ENCODE measurements around the gene COL4A6.

Gene COL4A6

DNA sequence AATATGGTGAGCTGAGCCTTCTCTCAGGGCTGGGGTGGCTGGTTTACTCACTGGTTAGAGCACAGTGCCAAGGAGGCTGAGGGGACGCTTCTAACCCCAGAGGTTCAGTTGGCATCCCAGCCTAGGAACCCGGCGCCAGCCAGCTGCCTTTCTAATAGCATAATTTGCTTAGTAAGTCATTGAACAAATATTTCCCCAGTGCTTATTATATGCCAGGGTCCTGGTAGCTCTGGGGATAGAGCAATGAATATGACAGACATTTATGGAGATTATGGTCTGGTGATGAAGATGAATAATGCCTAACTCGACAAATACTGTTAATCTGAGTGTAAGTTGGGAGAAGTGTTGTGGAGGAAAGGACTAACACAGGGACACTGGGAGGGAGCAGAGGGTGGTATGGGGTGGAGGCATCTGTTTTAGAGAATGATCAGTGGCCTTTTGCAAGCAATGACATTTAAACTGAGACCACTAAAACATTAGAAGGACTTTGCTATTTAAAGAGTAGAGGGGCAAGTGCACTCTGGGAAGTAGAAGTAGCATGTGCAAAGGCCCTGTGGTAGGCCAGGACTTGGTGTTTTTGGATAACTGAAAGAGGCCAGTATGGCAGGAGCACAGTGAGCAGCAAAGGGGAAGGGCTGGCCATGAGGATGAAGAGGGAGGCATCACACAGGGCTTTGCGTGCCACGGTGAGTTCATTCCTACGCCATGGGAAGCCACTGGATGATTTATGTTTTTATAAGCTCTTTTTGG, 274.7 kb downstream of the COL4A6 start:
- no peak for DNase-seq
- H3K9ac ChIP-seq (ENCODE audit: low read length) = no peak overlapping the region
- no peaks in the 10 kb centered on the region for H3K27me3 ChIP-seq (replicated peaks; ENCODE audit: insufficient read depth, low read length)
- no peaks in the 10 kb centered on the region for H3K9me3 ChIP-seq (replicated peaks; ENCODE audit: insufficient read depth, low read length)
- H3K27ac ChIP-seq (ENCODE audit: low read length) = no peak overlapping the region
- no peaks in the 10 kb centered on the region for H3F3A ChIP-seq (ENCODE audit: insufficient read depth, low read length)
- no peaks in the 10 kb centered on the region for H4K20me1 ChIP-seq (ENCODE audit: insufficient read depth, low read length)
- no peaks in the 10 kb centered on the region for H3K36me3 ChIP-seq (replicated peaks; ENCODE audit: insufficient read depth, low read length)
- no peak overlapping the region for H2AFZ ChIP-seq (ENCODE audit: low read length)
- no peaks in the 10 kb centered on the region for H3K9me2 ChIP-seq (replicated peaks; ENCODE audit: insufficient read depth, low read length)
- H3K4me3 ChIP-seq (ENCODE audit: low read length) = no peak overlapping the region
- TF ChIP-seq EZH2phosphoT487 (IDR thresholded peaks at IDR 0.05; ENCODE audit: low read length) (no peak), CTCF (IDR thresholded peaks at IDR 0.05; ENCODE audit: low read length) (no peak), EZH2 (optimal IDR thresholded peaks at IDR 0.05; ENCODE audit: low read depth, low read length) (no peak)
- H3K4me1 ChIP-seq (ENCODE audit: low read length) = peaks cover 4% of the 10 kb centered on the region; the same call in 1 of the 2 replicates
- no peaks in the 10 kb centered on the region for H3K79me2 ChIP-seq (ENCODE audit: low read length)
- H3K4me2 ChIP-seq (ENCODE audit: low read depth, low read length) = no peak overlapping the region

GRCh38 chrX:108162265-108162664, 276.0 kb downstream of the COL4A6 start:
- Histone ChIP-seq H3K4me3 (ENCODE audit: low read length) (no peak overlapping the region), H3K9me2 (replicated peaks; ENCODE audit: insufficient read depth, low read length) (no peaks in the 10 kb centered on the region), H3K27ac (ENCODE audit: low read length) (no peak overlapping the region), H3F3A (ENCODE audit: insufficient read depth, low read length) (peaks cover 5% of the 10 kb centered on the region), H3K79me2 (ENCODE audit: low read length) (no peaks in the 10 kb centered on the region), H3K4me2 (ENCODE audit: low read depth, low read length) (no peak overlapping the region), H4K20me1 (ENCODE audit: insufficient read depth, low read length) (no peaks in the 10 kb centered on the region), H3K36me3 (replicated peaks; ENCODE audit: insufficient read depth, low read length) (no peaks in the 10 kb centered on the region), H3K9me3 (replicated peaks; ENCODE audit: insufficient read depth, low read length) (no peaks in the 10 kb centered on the region), H3K4me1 (ENCODE audit: low read length) (peaks cover 16% of the 10 kb centered on the region), H3K27me3 (replicated peaks; ENCODE audit: insufficient read depth, low read length) (no peaks in the 10 kb centered on the region), H3K9ac (ENCODE audit: low read length) (no peak overlapping the region), H2AFZ (ENCODE audit: low read length) (no peak overlapping the region)
- DNase-seq = no peak
- TF ChIP-seq EZH2 (optimal IDR thresholded peaks at IDR 0.05; ENCODE audit: low read depth, low read length) (no peak), EZH2phosphoT487 (IDR thresholded peaks at IDR 0.05; ENCODE audit: low read length) (no peak), CTCF (IDR thresholded peaks at IDR 0.05; ENCODE audit: low read length) (no peak)

GRCh38 chrX:108160309-108160708, 277.9 kb downstream of the COL4A6 start:
- Histone ChIP-seq H3K9ac (ENCODE audit: low read length) (no peak overlapping the region), H3K4me1 (ENCODE audit: low read length) (peaks cover 28% of the 10 kb centered on the region), H3K9me3 (replicated peaks; ENCODE audit: insufficient read depth, low read length) (no peaks in the 10 kb centered on the region), H3K27me3 (replicated peaks; ENCODE audit: insufficient read depth, low read length) (no peaks in the 10 kb centered on the region), H3K27ac (ENCODE audit: low read length) (no peak overlapping the region), H4K20me1 (ENCODE audit: insufficient read depth, low read length) (no peaks in the 10 kb centered on the region), H2AFZ (ENCODE audit: low read length) (no peak overlapping the region), H3K36me3 (replicated peaks; ENCODE audit: insufficient read depth, low read length) (no peaks in the 10 kb centered on the region), H3F3A (ENCODE audit: insufficient read depth, low read length) (peaks cover 15% of the 10 kb centered on the region), H3K9me2 (replicated peaks; ENCODE audit: insufficient read depth, low read length) (no peaks in the 10 kb centered on the region), H3K79me2 (ENCODE audit: low read length) (no peaks in the 10 kb centered on the region), H3K4me3 (ENCODE audit: low read length) (no peak overlapping the region), H3K4me2 (ENCODE audit: low read depth, low read length) (no peak overlapping the region)
- DNase-seq = no peak
- TF ChIP-seq EZH2 (optimal IDR thresholded peaks at IDR 0.05; ENCODE audit: low read depth, low read length) (no peak), CTCF (IDR thresholded peaks at IDR 0.05; ENCODE audit: low read length) (no peak), EZH2phosphoT487 (IDR thresholded peaks at IDR 0.05; ENCODE audit: low read length) (no peak)
